Transverse colon (tissue), 4 donors: ENCODE results near the gene CNTNAP2.

Experiments used
- EP300 ChIP-seq: sonication (generic); formaldehyde crosslinking; IDR thresholded peaks from one replicate; pipeline ENCODE4 v1.6.1; 2017; ENCODE audit warnings: antibody characterized with exemption, low read depth
- POLR2A ChIP-seq: fragments of 450-650 bp; IDR thresholded peaks from one replicate; pipeline ENCODE4 v1.6.1; 2016; ENCODE audit warnings: antibody characterized with exemption, mild to moderate bottlenecking, moderate library complexity
- POLR2AphosphoS5 ChIP-seq, 3 donors: sonication (generic); formaldehyde crosslinking; IDR thresholded peaks; one replicate each; pipeline ENCODE4 v1.6.1; 2016; ENCODE audit warnings: antibody characterized with exemption in 3 of 3
- TF ChIP-seq, protein P1 (sequence below), 5 experiments: fragments of 200-600 bp in 3 of 5; fragments of 450-650 bp in 2 of 5; sonication (generic) in 3 of 5; IDR thresholded peaks; 1 replicate in 2 of 5; 2 replicates in 3 of 5; pipeline ENCODE4 v1.5.1; 2016 to 2017; ENCODE audit warnings: antibody characterized with exemption in 5 of 5, inconsistent platforms in 3 of 5, mild to moderate bottlenecking in 2 of 5, moderate library complexity in 1 of 5

DNA sequence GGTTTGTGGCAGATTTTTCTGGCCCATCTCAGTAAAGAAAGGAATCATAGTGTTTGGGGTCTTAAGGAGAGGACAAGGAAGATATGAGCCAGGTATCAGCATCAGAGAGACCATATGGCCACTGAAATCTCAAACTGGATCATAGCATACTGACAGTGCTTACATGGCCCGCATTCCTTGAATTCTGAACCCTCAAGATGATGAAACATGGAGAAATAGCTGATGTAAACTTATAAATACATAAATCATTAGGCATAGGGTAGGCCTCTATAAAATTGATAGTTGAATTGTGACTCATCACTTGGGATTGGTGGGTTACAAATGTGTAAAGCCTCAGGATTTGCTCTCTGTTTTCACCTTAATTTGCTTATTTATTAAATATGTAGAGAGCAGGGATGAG, 688.5 kb downstream of the CNTNAP2 start:
- TF ChIP-seq, protein P1, sequence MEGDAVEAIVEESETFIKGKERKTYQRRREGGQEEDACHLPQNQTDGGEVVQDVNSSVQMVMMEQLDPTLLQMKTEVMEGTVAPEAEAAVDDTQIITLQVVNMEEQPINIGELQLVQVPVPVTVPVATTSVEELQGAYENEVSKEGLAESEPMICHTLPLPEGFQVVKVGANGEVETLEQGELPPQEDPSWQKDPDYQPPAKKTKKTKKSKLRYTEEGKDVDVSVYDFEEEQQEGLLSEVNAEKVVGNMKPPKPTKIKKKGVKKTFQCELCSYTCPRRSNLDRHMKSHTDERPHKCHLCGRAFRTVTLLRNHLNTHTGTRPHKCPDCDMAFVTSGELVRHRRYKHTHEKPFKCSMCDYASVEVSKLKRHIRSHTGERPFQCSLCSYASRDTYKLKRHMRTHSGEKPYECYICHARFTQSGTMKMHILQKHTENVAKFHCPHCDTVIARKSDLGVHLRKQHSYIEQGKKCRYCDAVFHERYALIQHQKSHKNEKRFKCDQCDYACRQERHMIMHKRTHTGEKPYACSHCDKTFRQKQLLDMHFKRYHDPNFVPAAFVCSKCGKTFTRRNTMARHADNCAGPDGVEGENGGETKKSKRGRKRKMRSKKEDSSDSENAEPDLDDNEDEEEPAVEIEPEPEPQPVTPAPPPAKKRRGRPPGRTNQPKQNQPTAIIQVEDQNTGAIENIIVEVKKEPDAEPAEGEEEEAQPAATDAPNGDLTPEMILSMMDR (IDR thresholded peaks at IDR 0.05), result no peak
- TF ChIP-seq POLR2A (no peak), EP300 (no peak), POLR2AphosphoS5 (IDR thresholded peaks at IDR 0.05) (no peak)
